CD4-positive, alpha-beta memory T cell (primary cell): ENCODE measurements around the gene FAM236A. TPM values are rescaled to one million over a fixed set of nuclear protein-coding genes. Genes with fewer than 3 reads are reported as not detected.
"Not testable (repeated sequence)": the region's sequence is repeated elsewhere in the genome, so short reads cannot be mapped to it uniquely, and the experiment has no call there.

Source experiments
- CTCF ChIA-PET: fragments of 350-600 bp; sonication (Branson Sonifier 250); formaldehyde crosslinking; loops from one replicate; lab custom pipeline; 2021; ENCODE audit warnings: inconsistent platforms; ENCODE audit not compliant: partially characterized antibody; lab: Charles Lee
- POLR2A ChIA-PET: fragments of 350-600 bp; sonication (Branson Sonifier 250); formaldehyde crosslinking; loops from one replicate; lab custom pipeline; 2021; ENCODE audit not compliant: partially characterized antibody; lab: Charles Lee
- DNase-seq, 5 donors: peaks; one replicate each; pipeline versions ENCODE4 v3.0.0 to v3.0.0-alpha.2; 2020 to 2022; ENCODE audit warnings: mixed read lengths in 1 of 5
- H3K27ac ChIP-seq: one replicate; pipeline ENCODE4 v1.7.0; 2013; ENCODE audit warnings: low read depth, low read length
- H3K27me3 ChIP-seq: 2 replicates; pipeline ENCODE4 v1.7.0; 2013; ENCODE audit warnings: mild to moderate bottlenecking, low read length, moderate library complexity; ENCODE audit not compliant: insufficient read depth
- H3K36me3 ChIP-seq: 2 replicates; pipeline ENCODE4 v1.7.0; 2013; ENCODE audit warnings: mild to moderate bottlenecking, low read length, moderate library complexity; ENCODE audit not compliant: insufficient read depth
- H3K4me1 ChIP-seq: 2 replicates; pipeline ENCODE4 v1.7.0; 2013; ENCODE audit warnings: mild to moderate bottlenecking, low read length, moderate library complexity; ENCODE audit not compliant: insufficient read depth
- H3K4me3 ChIP-seq, 2 donors: one replicate each; pipeline ENCODE4 v1.7.0; 2013; ENCODE audit warnings: low read length in 2 of 2, mild to moderate bottlenecking in 1 of 2
- H3K9me3 ChIP-seq, 2 donors: one replicate each; pipeline ENCODE4 v1.7.0; 2013; ENCODE audit warnings: low read length in 2 of 2, control low read depth in 1 of 2; ENCODE audit not compliant: control insufficient read depth in 1 of 2
- H3K27ac Mint-ChIP-seq, 7 donors: one replicate each; pipeline ENCODE4 v1.8.0; 2020 to 2021; ENCODE audit warnings: mixed read lengths in 7 of 7, mild to moderate bottlenecking in 6 of 7, inconsistent platforms in 3 of 7, moderate library complexity in 3 of 7
- H3K27me3 Mint-ChIP-seq, 2 donors: one replicate each; pipeline ENCODE4 v1.8.0; 2020 to 2021; ENCODE audit warnings: mixed read lengths in 2 of 2
- H3K36me3 Mint-ChIP-seq, 2 donors: one replicate each; pipeline ENCODE4 v1.8.0; 2020 to 2021; ENCODE audit warnings: mixed read lengths in 2 of 2, inconsistent platforms in 1 of 2, mild to moderate bottlenecking in 1 of 2
- H3K4me1 Mint-ChIP-seq, 4 donors: one replicate each; pipeline ENCODE4 v1.8.0; 2020 to 2021; ENCODE audit warnings: mixed read lengths in 4 of 4, mild to moderate bottlenecking in 1 of 4
- H3K4me3 Mint-ChIP-seq, 8 donors: one replicate each; pipeline ENCODE4 v1.8.0; 2020 to 2021; ENCODE audit warnings: mixed read lengths in 8 of 8, mild to moderate bottlenecking in 7 of 8, moderate library complexity in 6 of 8, inconsistent platforms in 3 of 8
- H3K9me3 Mint-ChIP-seq, 8 donors: one replicate each; pipeline ENCODE4 v1.8.0; 2020 to 2021; ENCODE audit warnings: mixed read lengths in 8 of 8, mild to moderate bottlenecking in 5 of 8, inconsistent platforms in 3 of 8, moderate library complexity in 1 of 8
- intact Hi-C: fragments of 100-400 bp; cut with micrococcal nuclease; formaldehyde crosslinking; loops from one replicate; pipeline ENCODE4 v1.15.1; 2023
- polyA plus RNA-seq, 2 donors: library from polyadenylated mRNA; unstranded; fragments of 300-500 nt; fragmentation: Illumina TruSeq; gene quantifications; one replicate each; pipeline ENCODE4 v1.2.3, GENCODE V29; 2021
- total RNA-seq, 2 experiments: library from RNA; stranded (reverse); gene quantifications; one replicate each; pipeline ENCODE4 v1.2.3, GENCODE V29; 2021

The FAM236A gene
- total RNA-seq (not detected), polyA plus RNA-seq (not detected)

GRCh38 chrX:72937906-72938305 lies at the start of gene FAM236A:
Gene FAM236A (plus strand): TSS chrX:72938206. CDS start chrX:72938263, 57 bp downstream.
- H3K36me3 ChIP-seq, H3K27ac ChIP-seq, H3K27ac Mint-ChIP-seq, H3K9me3 Mint-ChIP-seq, H3K27me3 ChIP-seq, H3K36me3 Mint-ChIP-seq, H3K4me3 ChIP-seq, H3K27me3 Mint-ChIP-seq, H3K4me3 Mint-ChIP-seq, H3K4me1 Mint-ChIP-seq, H3K4me1 ChIP-seq, CTCF ChIA-PET, POLR2A ChIA-PET, H3K9me3 ChIP-seq, DNase-seq, intact Hi-C loops: not testable (repeated sequence)

- H3K27ac ChIP-seq, H3K4me1 ChIP-seq, H3K27ac Mint-ChIP-seq, POLR2A ChIA-PET, intact Hi-C loops, H3K4me3 Mint-ChIP-seq, H3K9me3 Mint-ChIP-seq, H3K36me3 Mint-ChIP-seq, H3K4me1 Mint-ChIP-seq, H3K27me3 Mint-ChIP-seq, H3K4me3 ChIP-seq, H3K36me3 ChIP-seq, H3K27me3 ChIP-seq, CTCF ChIA-PET, H3K9me3 ChIP-seq, DNase-seq: not testable (repeated sequence)
Observed at GRCh38 chrX:72889740-72890139, 48.3 kb upstream of the FAM236A start.

- H3K4me3 ChIP-seq, H3K4me1 ChIP-seq, H3K27me3 ChIP-seq, H3K36me3 ChIP-seq, H3K9me3 Mint-ChIP-seq, H3K36me3 Mint-ChIP-seq, H3K27ac ChIP-seq, H3K27ac Mint-ChIP-seq, H3K9me3 ChIP-seq, H3K27me3 Mint-ChIP-seq, DNase-seq, POLR2A ChIA-PET, CTCF ChIA-PET, H3K4me3 Mint-ChIP-seq, H3K4me1 Mint-ChIP-seq, intact Hi-C loops: not testable (repeated sequence)
Observed at GRCh38 chrX:72912315-72912714, 25.7 kb upstream of the FAM236A start, which contains the start of gene FAM236C. Gene FAM236C (plus strand): TSS chrX:72912615. CDS start chrX:72912715, 100 bp downstream.

- H3K4me3 Mint-ChIP-seq, H3K9me3 ChIP-seq, H3K27ac ChIP-seq, H3K9me3 Mint-ChIP-seq, DNase-seq, H3K4me1 ChIP-seq, CTCF ChIA-PET, H3K36me3 ChIP-seq, H3K4me3 ChIP-seq, H3K27me3 ChIP-seq, H3K36me3 Mint-ChIP-seq, H3K4me1 Mint-ChIP-seq, H3K27me3 Mint-ChIP-seq, POLR2A ChIA-PET, H3K27ac Mint-ChIP-seq, intact Hi-C loops: not testable (repeated sequence)
Observed at GRCh38 chrX:72916096-72916495, 21.9 kb upstream of the FAM236A start.

- H3K36me3 ChIP-seq, H3K27me3 Mint-ChIP-seq, H3K36me3 Mint-ChIP-seq, H3K27me3 ChIP-seq, H3K4me3 ChIP-seq, intact Hi-C loops, H3K4me1 ChIP-seq, H3K9me3 ChIP-seq, POLR2A ChIA-PET, H3K4me3 Mint-ChIP-seq, CTCF ChIA-PET, H3K27ac ChIP-seq, H3K27ac Mint-ChIP-seq, DNase-seq, H3K9me3 Mint-ChIP-seq, H3K4me1 Mint-ChIP-seq: not testable (repeated sequence)
Observed at GRCh38 chrX:72932283-72932682, 5.7 kb upstream of the FAM236A start.

GRCh38 chrX:72936455-72936854 lies 1.6 kb upstream of the FAM236A start:
- H3K27me3 Mint-ChIP-seq, H3K36me3 Mint-ChIP-seq, H3K9me3 Mint-ChIP-seq, H3K4me1 ChIP-seq, H3K4me1 Mint-ChIP-seq, H3K36me3 ChIP-seq, POLR2A ChIA-PET, DNase-seq, H3K4me3 ChIP-seq, H3K27ac ChIP-seq, H3K4me3 Mint-ChIP-seq, intact Hi-C loops, CTCF ChIA-PET, H3K27ac Mint-ChIP-seq, H3K9me3 ChIP-seq, H3K27me3 ChIP-seq: not testable (repeated sequence)

GRCh38 chrX:72936882-72937455 lies 1.0 kb upstream of the FAM236A start:
- CTCF ChIA-PET, H3K4me1 Mint-ChIP-seq, H3K36me3 ChIP-seq, H3K27ac Mint-ChIP-seq, H3K27me3 Mint-ChIP-seq, H3K36me3 Mint-ChIP-seq, H3K27ac ChIP-seq, H3K9me3 Mint-ChIP-seq, H3K4me3 ChIP-seq, H3K4me1 ChIP-seq, DNase-seq, POLR2A ChIA-PET, H3K27me3 ChIP-seq, intact Hi-C loops, H3K9me3 ChIP-seq, H3K4me3 Mint-ChIP-seq: not testable (repeated sequence)

GRCh38 chrX:72942272-72942671 lies 4.3 kb downstream of the FAM236A start:
- H3K36me3 ChIP-seq, H3K27ac ChIP-seq, H3K27me3 Mint-ChIP-seq, H3K9me3 ChIP-seq, H3K4me1 ChIP-seq, H3K36me3 Mint-ChIP-seq, intact Hi-C loops, POLR2A ChIA-PET, H3K4me3 Mint-ChIP-seq, H3K4me3 ChIP-seq, H3K27me3 ChIP-seq, DNase-seq, H3K27ac Mint-ChIP-seq, H3K4me1 Mint-ChIP-seq, CTCF ChIA-PET, H3K9me3 Mint-ChIP-seq: not testable (repeated sequence)
